ENCODE measurements around the gene SCLY.

GRCh38 chr2:238081150-238081549, 20.3 kb downstream of the SCLY start:
- TF ChIP-seq CTCF (IDR thresholded peaks at IDR 0.05 in 8 of 11, conservative IDR thresholded peaks at IDR 0.05 in 3 of 11) (no peak), POLR2A (IDR thresholded peaks at IDR 0.05) (no peak), POLR2AphosphoS5 (IDR thresholded peaks at IDR 0.05) (no peak)

Data from spleen (tissue), 7 donors.